HG03060 (cell line): Measurements from ENCODE around the gene POC1A.
A peak's percentile ranks its signal among the peaks of the same experiment; 100 is the strongest.
"Not testable (repeated sequence)": the region's sequence is repeated elsewhere in the genome, so short reads cannot be mapped to it uniquely, and the experiment has no call there.

Experiments used
- ATAC-seq: cut with Tn5 transposase; IDR thresholded peaks from one replicate; pipeline ENCODE4 v1.9.1; 2021; ENCODE audit warnings: low read depth, moderate number of reproducible peaks; ENCODE audit not compliant: unreplicated experiment

Gene POC1A

DNA sequence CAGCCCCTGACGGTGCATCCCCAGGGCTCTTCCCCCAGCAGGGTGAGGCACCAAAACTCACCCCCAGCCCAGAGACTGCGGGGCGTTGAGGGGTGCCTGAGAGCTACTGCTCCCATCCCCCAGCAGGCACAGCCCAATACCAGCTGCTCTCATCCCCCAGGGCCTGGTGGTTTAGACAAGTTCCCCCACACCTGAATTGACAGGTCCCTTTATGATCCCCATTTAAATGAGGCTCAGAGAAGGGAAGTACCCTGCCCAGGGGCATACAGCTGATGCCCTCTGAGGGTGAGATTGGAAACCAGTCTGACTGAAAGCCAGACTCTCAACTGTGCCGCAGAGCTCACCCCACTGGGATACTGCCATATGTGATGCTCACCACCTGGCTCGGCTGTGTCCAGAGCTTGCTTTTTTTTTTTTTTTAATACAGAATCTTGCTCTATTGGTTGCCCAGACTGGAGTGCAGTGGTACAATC lies 118.0 kb downstream of the POC1A start:
- peak; percentile 61 for ATAC-seq

DNA sequence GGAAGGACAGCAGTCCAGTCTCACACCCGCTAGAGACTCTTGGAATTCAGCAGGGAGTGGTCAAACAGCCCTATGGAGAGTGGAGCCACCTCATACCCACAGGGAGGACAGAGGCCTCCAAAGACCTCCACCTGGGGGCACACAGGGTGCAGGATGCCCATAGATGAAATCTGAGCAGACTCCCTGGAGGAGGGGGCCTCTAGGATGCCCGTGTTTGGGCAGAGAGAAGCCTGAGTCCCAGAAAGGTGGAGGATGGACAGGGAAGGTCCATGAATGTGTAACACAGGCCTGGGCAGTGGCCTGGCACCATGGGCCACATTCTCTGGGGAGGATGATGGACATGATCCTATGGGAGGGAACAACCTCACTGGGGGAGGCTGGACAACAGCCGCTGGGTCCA lies 119.6 kb downstream of the POC1A start:
- no peak for ATAC-seq

DNA sequence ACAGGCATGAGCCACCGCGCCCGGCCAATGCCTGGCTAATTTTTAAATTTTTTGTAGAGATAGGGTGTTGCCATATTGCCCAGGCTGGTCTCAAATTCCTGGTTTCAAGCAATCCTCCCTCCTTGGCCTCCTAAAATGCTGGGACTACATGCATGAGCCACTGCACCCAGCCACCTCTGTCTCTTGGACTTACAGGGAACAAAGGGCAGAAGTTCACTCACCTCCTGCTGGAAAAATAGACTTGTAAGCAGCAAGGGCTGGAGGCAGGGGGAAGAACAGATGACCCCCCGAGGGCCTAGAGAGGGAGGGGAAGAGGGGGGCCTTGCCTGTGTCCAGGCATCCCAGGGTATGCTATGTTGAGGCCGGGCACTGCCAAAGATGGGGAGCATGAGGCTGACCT lies 120.0 kb downstream of the POC1A start:
- no peak for ATAC-seq

DNA sequence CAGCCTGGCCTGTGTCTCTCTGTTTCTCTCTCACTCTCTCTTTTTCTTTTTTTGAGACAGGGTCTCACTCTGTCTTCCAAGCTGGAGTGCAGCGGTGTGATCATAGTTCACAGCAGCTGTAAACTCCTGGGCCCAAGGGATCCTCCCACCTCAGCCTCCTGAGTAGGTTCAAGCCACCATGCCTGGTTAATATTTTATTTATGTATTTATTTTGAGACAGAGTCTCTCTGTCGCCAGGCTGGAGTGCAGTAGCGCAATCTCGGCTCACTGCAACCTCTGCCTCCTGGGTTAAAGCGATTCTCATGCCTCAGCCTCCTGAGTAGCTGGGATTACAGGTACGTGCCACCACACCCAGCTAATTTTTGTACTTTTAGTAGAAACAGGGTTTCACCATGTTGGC lies 120.5 kb downstream of the POC1A start:
- not testable (repeated sequence) for ATAC-seq

DNA sequence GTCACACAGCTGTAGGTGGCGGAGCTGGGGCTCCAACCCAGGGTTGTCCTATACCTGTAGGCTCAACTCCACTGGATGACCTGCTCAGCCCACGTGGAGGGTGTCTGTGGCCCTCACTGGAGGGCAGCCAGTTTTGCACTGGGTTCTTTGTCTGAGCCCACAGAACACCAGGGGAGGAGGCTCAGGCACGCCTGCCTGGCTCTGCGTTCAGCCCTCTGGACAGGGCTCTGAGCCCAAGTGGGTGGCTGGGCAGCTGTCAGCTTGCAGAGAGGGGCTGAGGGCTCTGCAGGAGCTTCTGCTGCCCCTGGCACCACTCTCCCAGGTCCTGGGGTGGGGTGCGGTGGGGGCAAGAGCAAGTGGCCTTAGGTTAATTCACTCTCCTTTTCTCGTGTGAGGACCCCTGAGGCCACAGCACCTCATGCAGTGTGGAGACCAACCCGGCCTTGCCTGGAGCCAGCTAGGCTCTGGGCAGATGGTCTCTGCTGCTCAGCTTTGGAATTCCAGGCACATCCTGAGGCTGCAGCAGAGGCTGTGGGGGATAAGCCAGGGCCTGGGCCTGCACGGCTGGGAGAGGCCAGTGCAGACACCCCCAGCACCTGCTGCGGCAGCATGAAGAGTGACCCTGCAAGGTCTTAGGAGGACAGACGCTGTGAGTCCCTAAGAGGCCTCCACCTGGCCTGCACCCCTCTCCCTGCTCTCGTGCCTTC lies 121.4 kb downstream of the POC1A start:
- no peak for ATAC-seq

DNA sequence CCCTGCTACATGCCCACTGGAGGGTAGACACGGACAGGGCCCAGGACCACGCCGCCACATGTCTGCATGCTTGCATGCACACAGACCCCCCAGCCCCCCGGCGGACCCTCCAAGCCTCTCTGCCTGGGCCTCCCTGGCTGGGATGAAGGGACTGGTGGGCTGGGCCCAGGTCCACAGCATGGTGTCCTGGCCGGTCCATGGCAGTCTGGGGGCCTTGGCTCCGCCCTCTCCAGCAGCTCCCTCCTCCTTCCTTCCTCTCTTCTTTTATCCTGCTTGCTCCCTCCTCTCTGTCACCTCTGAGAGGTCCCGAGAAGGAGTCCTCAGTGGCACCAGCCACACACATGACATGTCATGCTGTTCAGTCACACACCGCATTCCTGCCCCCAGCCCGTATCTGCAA lies 122.3 kb downstream of the POC1A start:
- no peak for ATAC-seq

DNA sequence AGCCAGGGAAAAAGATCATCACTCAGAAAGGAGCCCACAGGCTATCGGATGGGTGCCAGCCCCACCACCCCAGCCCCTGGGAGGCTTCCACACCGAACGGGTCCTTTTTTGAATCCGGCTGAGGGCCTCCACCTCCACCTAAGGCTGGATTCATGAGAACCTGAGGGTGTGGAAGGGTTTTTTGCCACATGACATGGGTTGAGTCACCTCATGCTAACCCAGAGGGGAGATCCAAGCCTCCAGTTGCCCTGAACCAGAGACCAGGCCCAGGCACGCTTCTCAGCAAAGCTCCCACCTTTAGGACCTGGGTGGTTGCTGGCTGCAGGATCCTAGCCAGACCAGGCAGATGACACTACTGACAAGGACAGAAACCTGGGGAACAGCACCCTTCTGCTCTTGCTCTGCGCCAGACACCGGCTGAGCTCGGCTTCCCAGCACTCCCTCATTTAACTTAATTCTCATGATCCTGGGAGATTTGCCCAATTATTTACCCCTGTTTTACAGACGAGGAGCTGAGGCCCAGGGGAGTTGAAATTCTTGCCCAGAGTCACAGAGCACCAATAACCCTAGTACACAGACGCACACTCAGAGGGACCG lies 123.4 kb downstream of the POC1A start:
- no peak for ATAC-seq

DNA sequence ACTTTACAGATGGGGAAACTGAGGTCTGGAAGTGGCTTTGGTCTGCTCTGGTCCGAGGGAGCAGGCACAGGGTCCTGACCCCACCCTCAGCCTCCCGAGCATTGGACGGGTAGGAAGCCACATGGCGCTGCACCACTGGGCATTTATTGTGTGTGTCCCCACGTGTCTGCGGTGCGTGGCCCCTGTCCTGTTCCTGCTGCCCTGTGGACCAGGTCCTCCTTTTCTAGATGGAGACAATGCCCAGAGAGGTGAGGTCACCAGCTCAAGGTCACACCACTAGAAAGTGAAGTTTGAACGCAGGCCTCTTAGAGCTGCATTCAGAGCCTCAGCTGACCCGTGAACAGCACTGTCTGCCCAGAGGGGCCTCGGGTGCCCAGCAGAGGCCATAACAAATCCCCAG lies 124.7 kb downstream of the POC1A start:
- ATAC-seq = no peak

DNA sequence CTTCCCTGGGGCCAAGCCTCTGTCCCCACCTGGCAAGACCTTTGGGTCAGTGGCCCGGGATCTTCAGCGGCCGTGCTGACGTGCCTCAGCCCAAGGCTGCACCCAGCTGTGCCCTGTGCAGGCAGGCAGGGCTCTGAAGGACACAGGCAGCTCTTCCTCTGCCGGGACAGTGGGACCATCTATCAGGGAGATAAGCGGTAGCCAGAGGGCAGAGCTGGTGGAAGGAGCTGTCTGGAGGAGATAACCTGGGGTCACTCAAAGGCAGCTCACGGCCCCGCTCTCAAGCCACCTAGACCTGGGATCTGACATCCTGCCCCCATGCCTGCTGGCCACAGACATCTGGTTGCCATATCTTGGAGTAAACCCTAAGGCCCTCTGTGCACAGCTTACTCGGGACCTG lies 125.2 kb downstream of the POC1A start:
- ATAC-seq = no peak

DNA sequence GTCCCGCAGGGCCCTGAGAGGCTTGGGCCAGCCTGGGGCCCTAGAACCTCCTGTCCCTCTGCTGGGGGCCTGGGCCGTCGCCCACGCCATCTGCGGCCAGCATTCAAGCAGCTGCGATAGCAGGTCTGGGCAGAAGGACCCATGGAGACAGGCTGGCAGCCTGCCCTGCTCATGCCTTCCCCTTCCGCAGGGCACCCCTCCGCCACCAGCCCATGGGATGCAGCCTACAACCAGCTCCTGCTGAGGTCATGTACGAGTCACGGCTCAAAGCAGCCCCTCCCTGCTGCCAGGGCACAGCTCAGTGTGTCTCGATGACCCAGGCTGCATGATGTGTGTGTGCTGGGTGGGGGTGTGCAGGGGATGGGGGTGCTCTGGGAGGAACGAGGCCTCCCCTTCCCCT lies 125.7 kb downstream of the POC1A start:
- no peak for ATAC-seq

DNA sequence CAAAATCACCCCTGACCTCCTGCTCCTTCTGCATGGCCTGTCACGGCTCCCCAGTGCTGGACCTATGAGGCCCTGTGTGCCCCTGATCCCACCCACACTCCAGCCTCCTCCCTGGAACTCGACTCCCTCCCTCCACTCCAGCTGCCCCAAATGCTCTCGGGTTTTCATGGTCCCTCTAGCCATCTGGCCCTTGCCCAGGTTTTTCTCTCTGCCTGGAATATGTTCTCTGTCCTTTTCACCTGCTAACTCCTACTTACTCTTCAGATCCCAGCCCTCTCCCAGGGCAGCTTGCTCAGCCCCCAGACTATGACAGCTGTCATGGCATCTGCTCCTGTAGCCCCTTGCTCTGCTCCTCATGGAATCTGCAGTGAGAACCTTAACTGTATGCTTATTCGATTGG lies 128.2 kb downstream of the POC1A start:
- ATAC-seq = no peak

DNA sequence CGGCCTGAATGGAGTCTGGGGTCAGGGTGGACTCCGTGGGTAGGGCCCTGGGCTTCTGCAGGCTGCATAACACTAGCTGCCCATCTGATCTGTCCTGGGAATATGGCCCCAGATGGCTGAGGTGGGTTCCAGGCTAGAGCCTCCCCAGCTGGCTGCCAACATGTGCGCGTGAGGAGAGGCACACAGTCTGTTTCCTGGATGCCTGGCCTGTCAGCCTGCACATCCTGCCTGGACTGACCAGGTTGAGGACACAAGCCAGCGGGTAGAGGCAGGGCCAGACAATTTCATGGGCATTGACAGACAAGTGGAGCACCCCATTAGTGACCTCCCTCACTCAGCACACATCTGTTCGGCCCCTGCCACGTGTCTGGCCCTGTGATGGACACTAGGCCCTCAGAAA lies 128.8 kb downstream of the POC1A start:
- ATAC-seq = no peak
